Coronary artery (tissue), 2 donors: ENCODE results near the gene FRMD4A.

ENCODE experiments used
- DNase-seq: peaks from one replicate; pipeline ENCODE4 v3.0.0-alpha.2; 2017; ENCODE audit warnings: low spot score
- H3K27ac ChIP-seq, 2 donors: fragments of 200-600 bp; sonication (generic); one replicate each; pipeline ENCODE4 v1.5.1; 2016 to 2019
- H3K4me3 ChIP-seq: fragments of 200-600 bp; sonication (generic); 2 replicates; pipeline ENCODE4 v1.5.1; 2016; ENCODE audit warnings: mild to moderate bottlenecking, moderate library complexity
- TF ChIP-seq, protein P1 (sequence below): fragments of 200-600 bp; sonication (generic); IDR thresholded peaks from one replicate; pipeline ENCODE4 v1.5.1; 2019; ENCODE audit warnings: antibody characterized with exemption

The FRMD4A gene

GRCh38 chr10:14008740-14009080, 322.0 kb downstream of the FRMD4A start:
- Histone ChIP-seq H3K4me3 (peak overlapping the region; percentile 67), H3K27ac (no peak overlapping the region)
- TF ChIP-seq, protein P1, sequence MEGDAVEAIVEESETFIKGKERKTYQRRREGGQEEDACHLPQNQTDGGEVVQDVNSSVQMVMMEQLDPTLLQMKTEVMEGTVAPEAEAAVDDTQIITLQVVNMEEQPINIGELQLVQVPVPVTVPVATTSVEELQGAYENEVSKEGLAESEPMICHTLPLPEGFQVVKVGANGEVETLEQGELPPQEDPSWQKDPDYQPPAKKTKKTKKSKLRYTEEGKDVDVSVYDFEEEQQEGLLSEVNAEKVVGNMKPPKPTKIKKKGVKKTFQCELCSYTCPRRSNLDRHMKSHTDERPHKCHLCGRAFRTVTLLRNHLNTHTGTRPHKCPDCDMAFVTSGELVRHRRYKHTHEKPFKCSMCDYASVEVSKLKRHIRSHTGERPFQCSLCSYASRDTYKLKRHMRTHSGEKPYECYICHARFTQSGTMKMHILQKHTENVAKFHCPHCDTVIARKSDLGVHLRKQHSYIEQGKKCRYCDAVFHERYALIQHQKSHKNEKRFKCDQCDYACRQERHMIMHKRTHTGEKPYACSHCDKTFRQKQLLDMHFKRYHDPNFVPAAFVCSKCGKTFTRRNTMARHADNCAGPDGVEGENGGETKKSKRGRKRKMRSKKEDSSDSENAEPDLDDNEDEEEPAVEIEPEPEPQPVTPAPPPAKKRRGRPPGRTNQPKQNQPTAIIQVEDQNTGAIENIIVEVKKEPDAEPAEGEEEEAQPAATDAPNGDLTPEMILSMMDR = no peak
- DNase-seq = no peak

DNA sequence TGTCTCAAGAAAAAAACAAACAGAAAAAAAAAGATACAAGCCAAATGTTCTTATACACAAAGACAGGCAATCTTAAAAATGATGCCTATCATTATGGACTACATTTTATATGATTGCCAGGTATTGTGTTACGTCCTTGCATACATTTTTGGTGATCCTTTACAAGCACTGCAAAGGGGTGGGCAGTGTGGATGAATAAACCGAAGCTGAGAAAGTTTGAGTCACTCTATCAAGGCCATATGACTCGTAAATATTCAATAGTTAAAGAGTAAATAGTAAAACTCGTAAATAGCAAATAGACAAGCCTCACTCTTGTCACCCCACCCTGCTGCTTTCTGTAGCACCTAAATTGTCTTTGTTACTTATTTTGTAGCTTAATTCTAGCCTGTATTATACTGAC, 326.2 kb downstream of the FRMD4A start:
- DNase-seq = no peak
- no peak overlapping the region for H3K4me3 ChIP-seq
- no peak overlapping the region for H3K27ac ChIP-seq
- TF ChIP-seq, protein P1 = no peak

- TF ChIP-seq, protein P1 = no peak
- no peak for DNase-seq
- H3K4me3 ChIP-seq = no peak overlapping the region
- H3K27ac ChIP-seq = no peak overlapping the region
These were observed 327.1 kb downstream of the FRMD4A start for GRCh38 chr10:14003517-14004184.

DNA sequence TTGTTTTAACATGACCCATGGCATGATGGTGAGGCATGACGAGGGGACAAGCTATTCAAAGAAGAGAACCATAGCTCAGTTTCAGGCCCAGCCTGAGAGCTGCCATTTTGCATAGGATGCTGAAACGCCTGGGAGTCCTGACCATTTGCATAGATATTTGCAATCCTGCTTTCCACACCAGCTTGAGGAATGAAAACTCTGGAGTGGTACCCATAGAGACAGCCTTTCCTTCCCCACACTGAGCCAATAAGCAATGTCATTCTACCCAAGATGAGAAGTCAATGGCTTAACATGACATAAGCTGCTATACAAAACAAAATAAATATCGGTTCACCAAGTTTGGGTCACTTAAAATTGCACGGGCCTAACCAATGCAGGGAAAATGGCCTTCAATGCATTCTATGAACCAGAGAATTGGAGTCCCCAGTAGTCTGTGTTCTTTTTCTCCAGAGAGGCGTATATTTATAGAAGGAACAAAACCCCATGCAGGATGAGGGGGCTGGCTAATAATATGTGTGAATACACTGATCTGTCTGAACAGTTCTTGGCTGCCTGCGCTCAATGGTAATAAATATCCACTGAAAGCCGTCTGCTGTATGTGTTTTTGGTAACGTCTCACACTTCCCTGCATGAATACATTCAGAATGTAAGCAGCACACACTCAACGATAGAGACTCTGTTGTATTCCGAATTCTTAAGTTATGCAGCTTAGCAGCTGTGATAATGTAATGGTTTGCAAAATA, 329.3 kb downstream of the FRMD4A start:
- DNase-seq = no peak
- no peak overlapping the region for H3K27ac ChIP-seq
- TF ChIP-seq, protein P1 = no peak
- no peak overlapping the region for H3K4me3 ChIP-seq

GRCh38 chr10:13998163-13998835, 332.4 kb downstream of the FRMD4A start:
- Histone ChIP-seq H3K4me3 (no peak overlapping the region), H3K27ac (no peak overlapping the region)
- DNase-seq = peak; percentile 31
- TF ChIP-seq, protein P1 = no peak

DNA sequence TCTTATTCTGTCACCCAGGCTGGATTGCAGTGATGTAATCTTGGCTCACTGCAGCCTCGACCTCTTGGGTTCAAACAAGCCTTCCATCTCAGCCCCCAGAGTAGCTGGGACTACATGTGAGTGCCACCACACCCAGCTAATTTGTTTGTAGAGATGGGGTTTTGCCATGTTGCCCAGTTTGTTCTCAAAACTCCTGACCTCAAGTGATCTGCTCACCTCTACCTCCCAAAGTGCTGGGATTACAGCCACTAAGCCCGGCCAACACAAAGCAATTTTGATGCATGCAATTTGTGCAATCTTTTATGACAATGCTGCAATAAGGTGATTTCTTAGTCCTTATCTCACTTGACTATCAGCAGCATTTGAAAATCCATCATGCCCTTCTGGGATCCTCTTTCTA, 333.1 kb downstream of the FRMD4A start:
- Histone ChIP-seq H3K4me3 (no peak overlapping the region), H3K27ac (no peak overlapping the region)
- TF ChIP-seq, protein P1 = no peak
- DNase-seq = peak; percentile 22
